GM23248 (cell line): ENCODE measurements around the gene EARS2. TPM values are rescaled to one million over a fixed set of nuclear protein-coding genes. Genes with fewer than 3 reads are reported as not detected.

Experiments
- DNase-seq: peaks from one replicate; pipeline ENCODE4 v3.0.0-alpha.2; 2015
- H2AFZ ChIP-seq: fragments of 200-600 bp; sonication (generic); 2 replicates; pipeline ENCODE4 v1.6.1; 2016; ENCODE audit warnings: antibody characterized with exemption
- H3F3A ChIP-seq: fragments of 200-600 bp; sonication (generic); 2 replicates; pipeline ENCODE4 v1.6.1; 2016; ENCODE audit warnings: mild to moderate bottlenecking, antibody characterized with exemption, mixed run types; ENCODE audit not compliant: insufficient read depth
- H3K27ac ChIP-seq: fragments of 200-600 bp; sonication (generic); 2 replicates; pipeline ENCODE4 v1.5.1; 2016; ENCODE audit warnings: mild to moderate bottlenecking
- H3K27me3 ChIP-seq: fragments of 200-600 bp; sonication (generic); replicated peaks from 2 replicates; pipeline ENCODE4 v1.6.1; 2016; ENCODE audit warnings: mild to moderate bottlenecking; ENCODE audit not compliant: insufficient read depth
- H3K36me3 ChIP-seq: fragments of 200-600 bp; sonication (generic); 2 replicates; pipeline ENCODE4 v1.6.1; 2016; ENCODE audit warnings: low read depth, mild to moderate bottlenecking
- H3K4me1 ChIP-seq: fragments of 200-600 bp; sonication (generic); 2 replicates; pipeline ENCODE4 v1.6.1; 2016; ENCODE audit warnings: mild to moderate bottlenecking; ENCODE audit not compliant: insufficient read depth
- H3K4me2 ChIP-seq: fragments of 200-600 bp; sonication (generic); one replicate; pipeline ENCODE4 v1.6.1; 2016; ENCODE audit warnings: mild to moderate bottlenecking; ENCODE audit not compliant: unreplicated experiment
- H3K4me3 ChIP-seq: fragments of 200-600 bp; sonication (generic); 2 replicates; pipeline ENCODE4 v1.5.1; 2016; ENCODE audit warnings: mild to moderate bottlenecking
- H3K79me2 ChIP-seq: fragments of 200-600 bp; sonication (generic); 2 replicates; pipeline ENCODE4 v1.6.1; 2016; ENCODE audit warnings: mild to moderate bottlenecking; ENCODE audit not compliant: insufficient read depth
- H3K9ac ChIP-seq: fragments of 200-600 bp; sonication (generic); 2 replicates; pipeline ENCODE4 v1.6.1; 2016; ENCODE audit warnings: mild to moderate bottlenecking
- H3K9me2 ChIP-seq: fragments of 200-600 bp; sonication (generic); 2 replicates; pipeline ENCODE4 v1.6.1; 2016; ENCODE audit warnings: mixed run types, mild to moderate bottlenecking, moderate library complexity; ENCODE audit not compliant: insufficient read depth
- H3K9me3 ChIP-seq: fragments of 200-600 bp; sonication (generic); one replicate; pipeline ENCODE4 v1.6.1; 2017; ENCODE audit warnings: low read depth
- H4K20me1 ChIP-seq: fragments of 200-600 bp; sonication (generic); 2 replicates; pipeline ENCODE4 v1.6.0; 2016; ENCODE audit not compliant: insufficient read depth
- EZH2 ChIP-seq: fragments of 200-600 bp; sonication (generic); IDR thresholded peaks from 2 replicates; pipeline ENCODE4 v1.6.1; 2018; ENCODE audit warnings: antibody characterized with exemption, mild to moderate bottlenecking; ENCODE audit not compliant: insufficient read depth, poor library complexity, severe bottlenecking
- EZH2phosphoT487 ChIP-seq: fragments of 200-600 bp; sonication (generic); IDR thresholded peaks from 2 replicates; pipeline ENCODE4 v1.6.1; 2018; ENCODE audit warnings: antibody characterized with exemption, moderate library complexity, mild to moderate bottlenecking, low read depth; ENCODE audit not compliant: insufficient read depth
- WGBS, 2 experiments: methylation state at CpG; one replicate each; pipeline ENCODE4 v1.1.6; 2015 to 2017; ENCODE audit warnings: low lambda C conversion rate in 2 of 2, low coverage in 1 of 2; ENCODE audit errors: missing lambda C conversion rate in 2 of 2; 5-methylcytosine and 5-hydroxymethylcytosine counted together
- in situ Hi-C: fragments of 300-500 bp; cut with MboI; formaldehyde crosslinking; loops from 2 replicates; pipeline ENCODE4 v1.15.0; 2020
- polyA plus RNA-seq: library from polyadenylated mRNA; unstranded; fragments of >200 nt; fragmentation: Nextera tagmentation; extraction: Ambion mirVana; gene quantifications from 2 replicates; pipeline ENCODE4 v1.2.1, GENCODE V29; 2016
- total RNA-seq: library from RNA; depleted of rRNA; stranded (reverse); fragments of >200 nt; shearing (Covaris generic); gene quantifications from 2 replicates; pipeline ENCODE4 v1.2.3, GENCODE V29; 2014

Gene EARS2
- total and polyA plus RNA-seq, 2 experiments from 2014 or later, result 15.6 to 27.1 TPM

- Histone ChIP-seq H3K4me2 (peak overlapping the region; percentile 78), H3K27ac (peak overlapping the region; percentile 71), H3K9ac (0 out of 2 replicates have a peak overlapping the region, but pooled peaks have one; percentile 53), H3K9me3 (no peaks in the 10 kb centered on the region), H3K9me2 (no peaks in the 10 kb centered on the region), H3K27me3 (no peaks in the 10 kb centered on the region), H4K20me1 (no peaks in the 10 kb centered on the region), H3K36me3 (0 out of 2 replicates have a peak, but pooled peaks cover 5% of the 10 kb centered on the region), H3F3A (peaks cover 11% of the 10 kb centered on the region), H3K4me1 (peaks cover 10% of the 10 kb centered on the region; the same call in 1 of the 2 replicates), H3K79me2 (peaks cover 43% of the 10 kb centered on the region), H2AFZ (peak overlapping the region; percentile 58), H3K4me3 (peak overlapping the region; percentile 48; the same call in 1 of the 2 replicates)
- no peak for TF ChIP-seq EZH2phosphoT487
- TF ChIP-seq EZH2, result no peak
- in situ Hi-C loops, result no loop called here
- WGBS, 2 experiments, result 72 to 82% methylated on average over 6 of the region's 6 CpGs
- DNase-seq, result no peak
These were observed 59.6 kb downstream of the EARS2 start for GRCh38 chr16:23497543-23497868.

DNA sequence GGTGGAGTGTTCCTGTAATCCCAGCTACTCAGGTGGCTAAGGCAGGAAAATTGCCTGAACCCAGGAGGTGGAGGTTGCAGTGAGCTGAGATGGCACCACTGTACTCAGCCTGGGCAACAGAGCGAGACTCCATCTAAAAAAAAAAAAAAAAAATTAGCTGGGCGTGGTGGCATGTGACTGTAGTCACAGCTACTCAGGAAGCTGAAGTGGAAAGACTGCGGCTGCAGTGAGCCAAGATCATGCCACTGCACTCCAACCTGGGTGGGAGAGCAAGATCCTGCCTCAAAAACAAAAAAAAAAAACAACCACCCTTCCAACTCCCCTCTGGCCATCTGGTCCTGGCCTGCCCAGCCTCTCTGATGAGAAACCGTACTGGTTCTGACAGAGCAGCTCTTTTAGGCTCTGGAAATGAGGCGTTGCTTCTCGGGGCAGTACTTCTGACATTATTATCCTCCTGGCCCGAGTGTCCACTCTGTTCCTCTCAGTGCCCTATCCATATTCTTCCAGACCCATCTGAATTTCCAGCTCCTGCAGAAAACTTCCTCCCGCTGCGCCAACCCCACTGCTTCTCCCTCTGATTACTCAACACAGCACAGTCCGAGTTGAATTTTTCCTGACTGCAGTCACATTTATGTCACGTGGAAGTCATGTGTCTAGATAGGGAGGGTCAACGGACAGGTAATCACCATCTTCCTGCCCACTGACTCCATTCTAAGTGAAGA, 60.2 kb downstream of the EARS2 start:
- peak; percentile 83 for DNase-seq
- peak overlapping the region; percentile 78 for H3K4me2 ChIP-seq
- in situ Hi-C loops, result no loop called here

GRCh38 chr16:23495671-23496070, 61.5 kb downstream of the EARS2 start:
- H3K27ac ChIP-seq, result no peak overlapping the region
- 98 to 99% methylated on average over 4 of the region's 4 CpGs for WGBS, 2 experiments
- H2AFZ ChIP-seq, result no peak overlapping the region
- no peaks in the 10 kb centered on the region for H4K20me1 ChIP-seq
- no peak overlapping the region for H3K4me3 ChIP-seq
- TF ChIP-seq EZH2, result no peak
- no peak for TF ChIP-seq EZH2phosphoT487
- H3K4me1 ChIP-seq, result peaks cover 17% of the 10 kb centered on the region; the same call in 1 of the 2 replicates
- peaks cover 11% of the 10 kb centered on the region for H3F3A ChIP-seq
- DNase-seq, result no peak
- H3K9ac ChIP-seq, result no peak overlapping the region
- no peaks in the 10 kb centered on the region for H3K9me3 ChIP-seq
- in situ Hi-C loops, result no loop called here
- H3K27me3 ChIP-seq, result no peaks in the 10 kb centered on the region
- 0 out of 2 replicates have a peak, but pooled peaks cover 5% of the 10 kb centered on the region for H3K36me3 ChIP-seq
- no peak overlapping the region for H3K4me2 ChIP-seq
- no peaks in the 10 kb centered on the region for H3K9me2 ChIP-seq
- peaks cover 25% of the 10 kb centered on the region for H3K79me2 ChIP-seq

More for the DNA sequence above, 60.2 kb downstream of the EARS2 start:
- peak overlapping the region; percentile 71 for H3K27ac ChIP-seq
- peak overlapping the region; percentile 48 for H3K4me3 ChIP-seq
- no peaks in the 10 kb centered on the region for H4K20me1 ChIP-seq
- peak overlapping the region; percentile 53; the same call in 1 of the 2 replicates for H3K9ac ChIP-seq
- H3K9me3 ChIP-seq, result no peaks in the 10 kb centered on the region
- peaks cover 11% of the 10 kb centered on the region for H3F3A ChIP-seq
- H3K79me2 ChIP-seq, result peaks cover 38% of the 10 kb centered on the region
- no peaks in the 10 kb centered on the region for H3K9me2 ChIP-seq
- TF ChIP-seq EZH2 (no peak), EZH2phosphoT487 (no peak)
- H2AFZ ChIP-seq, result peak overlapping the region; percentile 58
- no peaks in the 10 kb centered on the region for H3K27me3 ChIP-seq
- H3K36me3 ChIP-seq, result 0 out of 2 replicates have a peak, but pooled peaks cover 5% of the 10 kb centered on the region
- H3K4me1 ChIP-seq, result peaks cover 12% of the 10 kb centered on the region; the same call in 1 of the 2 replicates
- 3 to 7% methylated on average over 12 of the region's 12 CpGs for WGBS, 2 experiments

- no peak overlapping the region for H3K4me3 ChIP-seq
- H2AFZ ChIP-seq, result no peak overlapping the region
- 92 to 94% methylated on average over 10 to 11 of the region's 11 CpGs for WGBS, 2 experiments
- peaks cover 9% of the 10 kb centered on the region; the same call in 1 of the 2 replicates for H3K36me3 ChIP-seq
- H3K79me2 ChIP-seq, result peaks cover 16% of the 10 kb centered on the region
- H3K27me3 ChIP-seq, result no peaks in the 10 kb centered on the region
- H3K27ac ChIP-seq, result no peak overlapping the region
- H4K20me1 ChIP-seq, result no peaks in the 10 kb centered on the region
- DNase-seq, result no peak
- H3K4me2 ChIP-seq, result no peak overlapping the region
- in situ Hi-C loops, result no loop called here
- H3F3A ChIP-seq, result peaks cover 11% of the 10 kb centered on the region
- H3K9me2 ChIP-seq, result no peaks in the 10 kb centered on the region
- no peak overlapping the region for H3K9ac ChIP-seq
- TF ChIP-seq EZH2 (no peak), EZH2phosphoT487 (no peak)
- no peaks in the 10 kb centered on the region for H3K9me3 ChIP-seq
- H3K4me1 ChIP-seq, result peaks cover 17% of the 10 kb centered on the region; the same call in 1 of the 2 replicates
These were observed 63.0 kb downstream of the EARS2 start for GRCh38 chr16:23494188-23494587.
